GM18870 (cell line): ENCODE data around the gene SIAH1.
"Not testable (repeated sequence)": the region's sequence is repeated elsewhere in the genome, so short reads cannot be mapped to it uniquely, and the experiment has no call there.

ENCODE experiments used
- ATAC-seq: cut with Tn5 transposase; IDR thresholded peaks from one replicate; pipeline ENCODE4 v1.9.1; 2021; ENCODE audit warnings: moderate library complexity; ENCODE audit not compliant: unreplicated experiment

Gene SIAH1, protein sequence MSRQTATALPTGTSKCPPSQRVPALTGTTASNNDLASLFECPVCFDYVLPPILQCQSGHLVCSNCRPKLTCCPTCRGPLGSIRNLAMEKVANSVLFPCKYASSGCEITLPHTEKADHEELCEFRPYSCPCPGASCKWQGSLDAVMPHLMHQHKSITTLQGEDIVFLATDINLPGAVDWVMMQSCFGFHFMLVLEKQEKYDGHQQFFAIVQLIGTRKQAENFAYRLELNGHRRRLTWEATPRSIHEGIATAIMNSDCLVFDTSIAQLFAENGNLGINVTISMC

DNA sequence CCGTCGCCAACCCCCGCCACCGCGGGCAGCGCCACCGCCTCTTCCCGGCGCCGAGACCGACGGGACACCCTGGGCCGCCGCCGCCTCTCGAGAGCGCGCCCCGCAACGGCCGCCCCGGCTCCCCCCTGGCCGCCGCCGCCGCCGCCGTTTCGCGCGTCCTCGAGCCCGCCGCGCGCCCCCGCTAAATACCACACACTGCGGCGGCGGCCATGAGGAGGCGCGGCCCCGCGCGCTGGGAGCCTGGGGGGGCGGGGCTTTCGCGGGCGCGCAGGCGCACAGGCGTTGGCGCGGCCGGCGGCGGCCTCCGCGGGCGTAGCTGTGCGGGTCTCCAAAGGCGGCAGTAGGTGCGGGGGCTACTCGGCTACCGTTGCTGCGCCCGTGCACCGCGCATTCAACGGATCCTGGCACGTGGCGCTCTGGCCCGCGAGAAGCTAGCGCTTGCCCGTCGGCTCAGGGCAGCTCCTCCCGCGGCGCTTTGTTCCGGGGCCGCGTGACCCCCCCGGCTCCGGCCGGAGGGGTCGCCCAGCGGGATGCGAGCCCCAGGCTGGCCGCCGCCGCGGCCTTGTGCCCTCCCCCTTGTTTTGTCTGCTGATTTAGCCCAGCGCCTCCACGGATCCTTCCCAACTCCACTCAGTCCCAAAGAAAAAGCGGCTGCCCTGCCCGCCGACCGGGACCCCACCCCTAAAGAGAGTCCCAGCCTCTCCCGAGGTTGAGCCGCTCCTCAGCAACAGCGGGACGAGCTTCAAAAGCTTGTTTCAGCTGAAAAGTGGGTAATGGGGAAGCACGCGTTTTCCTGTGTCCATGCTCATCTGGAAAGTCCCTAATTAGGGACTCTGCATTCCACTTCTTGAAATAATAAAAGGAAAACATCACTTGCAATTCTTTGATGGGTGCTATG is at the start of gene SIAH1:
SIAH1 (minus strand) TSS at position 161 of the 898 bp plus-strand sequence. CDS start 22,985 bp downstream, outside the sequence.
- ATAC-seq = no peak

DNA sequence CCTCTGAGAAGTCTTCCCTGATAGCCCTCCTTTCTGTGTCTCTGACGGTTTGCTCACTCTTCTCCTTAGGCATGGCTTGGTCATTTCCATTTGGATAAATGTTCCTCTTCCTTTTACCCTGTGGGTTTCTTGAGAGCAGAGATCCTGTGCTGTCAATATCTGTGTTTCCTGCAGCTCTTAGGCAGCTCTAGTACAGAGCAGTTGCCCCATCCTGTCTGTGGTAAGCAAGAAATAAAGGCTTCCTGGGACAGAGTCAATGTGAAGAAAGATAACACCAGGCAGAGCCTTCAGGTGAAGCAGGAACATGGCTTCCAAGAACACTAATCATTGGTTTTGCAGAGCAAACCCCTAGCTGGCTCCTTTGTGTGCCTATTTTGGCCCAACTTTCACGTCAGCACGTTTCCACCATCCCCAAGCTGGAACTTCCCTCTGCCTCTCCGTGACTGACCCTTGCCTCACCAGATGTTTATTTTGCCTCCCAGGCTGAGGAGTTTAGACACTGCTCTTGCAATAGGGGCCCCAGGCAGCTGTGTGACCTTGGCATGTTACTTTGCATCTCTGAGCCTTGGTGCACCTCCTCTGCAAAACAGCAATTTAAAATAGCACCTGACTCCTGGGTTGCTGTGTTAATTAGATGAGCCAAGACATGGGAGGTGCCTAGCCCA is 49.6 kb upstream of the SIAH1 start:
- ATAC-seq = no peak

DNA sequence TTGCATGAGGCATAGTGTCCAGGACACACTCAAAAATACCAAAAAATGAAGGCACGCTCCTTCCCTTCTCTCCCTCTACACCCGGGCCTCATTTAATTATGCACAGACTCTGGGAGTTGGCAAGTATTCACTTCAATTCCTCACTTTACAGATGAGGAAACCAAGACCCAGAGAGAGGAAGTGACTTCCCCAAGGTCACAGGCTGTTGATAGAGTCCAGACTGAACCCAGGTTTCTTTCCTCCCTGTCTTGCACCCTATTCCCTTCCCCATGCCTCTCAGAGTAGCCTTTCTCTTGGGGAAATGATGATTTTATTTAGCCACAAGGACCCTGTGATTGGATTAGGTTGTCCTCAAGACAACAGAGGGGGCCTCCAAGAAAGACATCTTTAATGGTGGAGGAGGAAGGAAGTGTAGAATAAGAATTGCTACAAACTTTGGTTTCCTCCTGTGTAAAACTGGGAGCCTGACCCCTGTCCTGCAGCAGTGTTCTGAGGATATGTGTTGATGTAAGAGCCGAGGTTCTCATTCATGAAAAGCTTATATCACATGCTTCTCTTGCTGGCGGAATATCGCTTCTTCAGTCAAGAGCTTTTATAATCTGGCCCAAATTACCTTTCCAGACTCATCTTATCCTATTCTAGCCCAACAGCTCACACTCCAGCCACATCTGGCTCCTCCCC is 48.8 kb upstream of the SIAH1 start:
- ATAC-seq = no peak

DNA sequence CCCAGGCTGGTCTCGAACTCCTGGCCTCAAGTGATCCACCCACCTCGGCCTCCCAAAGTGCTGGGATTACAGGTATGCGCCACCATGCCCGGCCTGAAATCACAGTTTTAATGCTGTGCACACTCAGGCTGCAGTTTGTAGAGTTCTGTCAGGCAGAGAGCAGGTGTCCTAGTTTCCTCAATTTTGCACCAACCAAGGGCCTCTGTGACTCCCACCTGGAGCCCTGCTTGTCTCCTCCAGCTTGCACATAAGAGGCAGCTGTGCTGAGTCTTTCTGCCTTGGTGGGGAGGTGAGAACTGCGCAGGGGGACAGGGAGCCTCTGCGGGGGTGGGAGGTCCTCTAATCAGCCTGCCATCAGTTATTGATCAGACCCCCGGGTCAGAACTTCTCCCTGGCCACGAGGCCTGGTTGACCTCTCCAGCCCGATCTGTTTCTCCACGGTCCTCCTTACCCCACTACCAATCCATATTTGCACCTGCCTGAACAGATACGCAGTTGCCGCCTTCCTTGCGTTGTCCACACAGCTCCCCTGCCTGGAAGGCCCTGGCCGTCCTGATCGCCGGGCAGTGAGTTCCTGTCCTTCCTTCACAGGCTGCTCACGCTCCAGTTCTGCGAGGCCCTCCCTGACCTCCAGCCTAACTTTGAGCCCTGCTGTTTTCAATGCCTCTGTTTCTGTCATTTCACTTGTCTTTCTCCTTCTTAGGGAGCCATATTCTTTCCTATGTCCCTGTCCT is 48.1 kb upstream of the SIAH1 start:
- ATAC-seq = no peak

DNA sequence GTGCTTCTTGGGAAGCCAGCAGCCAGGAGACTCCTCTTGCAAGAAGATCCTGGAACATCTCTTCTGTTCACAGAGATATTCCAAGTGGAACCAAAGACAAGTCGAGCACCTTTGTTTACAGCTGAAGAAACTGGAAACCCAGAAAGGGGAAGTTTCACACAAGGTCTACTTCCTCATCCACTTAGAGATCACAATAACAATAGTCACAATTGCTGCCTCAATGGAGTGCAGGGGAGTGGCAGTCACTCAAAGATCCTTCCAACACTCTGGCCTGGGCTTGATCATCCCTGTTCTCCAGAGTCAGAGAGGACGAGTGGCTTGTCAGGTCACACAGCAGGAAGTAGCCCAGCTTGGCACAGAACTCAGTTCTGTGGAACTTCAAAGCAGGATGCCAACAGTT is 46.9 kb upstream of the SIAH1 start:
- ATAC-seq = peak; percentile 78

DNA sequence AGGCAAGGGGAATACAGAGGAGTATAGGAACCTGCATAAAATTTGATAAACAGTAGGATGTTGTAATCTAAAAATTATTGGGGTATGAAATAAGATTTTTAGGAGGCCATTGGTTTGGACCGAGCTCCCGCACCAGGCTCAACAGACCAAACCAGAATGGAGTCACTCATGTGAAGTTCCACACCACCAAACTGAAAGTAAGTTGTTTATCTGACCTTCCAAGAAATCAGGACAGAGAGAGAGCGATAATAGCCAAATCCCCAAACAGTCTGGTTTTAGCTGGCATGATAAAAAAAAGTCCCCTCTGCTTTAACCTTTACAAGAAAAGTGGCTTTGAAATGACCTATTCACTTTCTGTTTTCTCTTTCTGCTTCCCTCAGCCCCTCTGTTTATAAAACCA is 45.7 kb upstream of the SIAH1 start:
- no peak for ATAC-seq

DNA sequence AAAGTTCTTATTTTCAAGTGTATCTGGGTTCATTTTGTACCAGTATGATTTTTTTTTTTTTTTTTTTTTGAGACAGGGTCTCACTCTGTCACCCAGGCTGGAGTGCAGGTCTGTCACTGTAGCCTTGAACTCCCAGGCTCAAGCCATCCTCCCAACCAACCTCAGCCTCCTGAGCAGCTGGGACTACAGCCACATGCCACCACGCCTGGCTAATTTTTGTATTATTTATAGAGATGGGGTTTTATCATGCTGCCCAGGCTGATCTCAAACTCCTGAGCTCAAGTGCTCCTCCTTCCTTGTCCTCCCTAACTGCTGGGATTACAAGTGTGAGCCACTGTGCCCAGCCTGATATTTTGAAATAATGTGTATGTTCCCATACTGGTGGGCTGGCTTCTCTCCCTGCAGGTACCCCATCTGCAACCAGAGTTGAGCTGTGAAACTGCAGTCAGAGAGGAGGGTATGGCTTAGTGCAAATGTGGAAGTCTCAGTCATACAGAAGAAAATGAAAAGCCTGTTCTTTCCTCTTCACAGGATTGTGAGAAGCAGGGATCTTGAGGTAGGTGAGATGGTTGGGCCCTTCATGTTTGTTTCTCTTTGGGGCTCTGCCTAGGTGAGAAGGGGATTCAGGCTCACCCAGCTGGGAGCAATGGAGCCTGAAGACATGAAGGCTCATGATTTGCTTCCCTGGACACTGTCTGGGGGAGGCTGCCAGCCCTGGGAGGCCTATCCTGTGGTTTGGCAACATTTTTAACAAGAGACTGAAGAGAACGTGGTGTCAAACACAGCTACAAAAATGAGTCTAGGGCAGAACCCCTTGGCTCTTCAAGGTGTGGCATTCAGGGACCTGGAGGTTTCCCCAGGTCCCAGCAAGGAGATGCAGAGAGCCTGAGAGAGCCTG is 41.3 kb upstream of the SIAH1 start:
- ATAC-seq = no peak

DNA sequence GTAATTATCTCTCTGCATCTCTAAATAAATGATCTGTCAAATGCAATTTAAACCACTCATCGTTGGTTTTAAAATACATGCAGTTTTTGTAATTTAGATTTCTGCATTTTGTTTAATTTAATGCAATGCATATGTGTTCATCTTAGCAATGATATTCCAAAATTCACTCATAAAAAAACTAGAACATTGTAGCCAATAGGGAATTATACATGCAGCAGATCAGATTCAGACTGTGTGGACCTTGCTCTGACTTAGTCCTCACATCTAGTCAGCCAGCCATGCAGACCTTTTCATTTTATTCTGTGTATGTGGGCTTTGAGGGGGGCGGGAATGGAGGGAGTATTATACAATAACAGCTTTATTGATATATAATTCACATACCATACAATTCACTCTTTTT is 37.3 kb upstream of the SIAH1 start:
- ATAC-seq = no peak

DNA sequence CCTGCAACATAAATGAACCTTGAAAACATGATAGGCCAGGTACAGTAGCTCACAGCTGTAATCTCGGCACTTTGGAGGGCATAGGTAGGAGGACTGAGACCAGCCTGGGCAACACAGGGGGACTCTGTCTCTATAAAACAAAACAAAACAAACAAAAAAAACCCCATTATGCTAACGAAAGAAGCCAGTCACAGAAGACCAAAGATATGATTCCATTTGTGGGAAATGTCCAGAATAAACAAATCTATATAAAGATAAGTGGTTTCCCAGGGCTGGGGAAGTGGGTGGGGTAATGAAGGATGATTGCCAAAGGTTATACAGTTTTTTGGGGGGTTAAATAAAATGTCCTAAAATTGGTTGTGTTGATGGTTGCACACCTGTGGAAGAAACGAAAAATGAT is 36.5 kb upstream of the SIAH1 start:
- no peak for ATAC-seq

DNA sequence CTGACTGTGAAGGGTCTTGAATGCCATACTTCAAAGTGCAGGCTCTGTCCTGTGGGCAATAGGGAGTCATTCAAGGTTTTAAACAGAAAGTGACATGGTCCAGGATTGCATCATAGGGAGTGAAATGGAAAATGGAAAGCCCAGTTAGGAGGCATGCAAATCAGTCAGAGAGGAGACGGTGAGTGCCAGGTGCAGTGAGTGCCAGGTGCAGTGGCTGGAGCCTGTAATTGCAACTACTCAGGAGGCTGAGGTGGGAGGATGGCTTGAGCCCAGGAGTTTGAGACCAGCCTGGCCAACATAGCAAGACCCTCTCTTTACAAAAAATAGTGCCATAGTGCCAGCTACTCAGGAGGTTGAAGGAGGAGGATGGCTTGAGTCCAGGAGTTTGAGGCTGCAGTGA is 35.2 kb upstream of the SIAH1 start:
- ATAC-seq = no peak

DNA sequence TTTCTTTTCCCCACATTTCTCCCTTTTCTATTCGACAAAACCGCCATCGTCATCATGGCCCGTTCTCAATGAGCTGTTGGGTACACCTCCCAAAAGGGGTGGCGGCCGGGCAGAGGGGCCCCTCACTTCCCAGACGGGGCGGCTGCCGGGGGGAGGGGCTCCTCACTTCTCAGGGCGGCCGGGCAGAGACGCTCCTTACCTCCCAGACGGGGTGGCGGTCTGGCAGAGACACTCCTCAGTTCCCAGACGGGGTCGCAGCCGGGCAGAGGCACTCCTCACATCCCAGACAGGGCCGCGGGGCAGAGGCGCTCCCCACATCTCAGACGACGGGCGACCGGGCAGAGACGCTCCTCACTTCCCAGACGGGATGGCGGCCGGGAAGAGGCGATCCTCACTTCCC is 31.4 kb upstream of the SIAH1 start:
- ATAC-seq = not testable (repeated sequence)

DNA sequence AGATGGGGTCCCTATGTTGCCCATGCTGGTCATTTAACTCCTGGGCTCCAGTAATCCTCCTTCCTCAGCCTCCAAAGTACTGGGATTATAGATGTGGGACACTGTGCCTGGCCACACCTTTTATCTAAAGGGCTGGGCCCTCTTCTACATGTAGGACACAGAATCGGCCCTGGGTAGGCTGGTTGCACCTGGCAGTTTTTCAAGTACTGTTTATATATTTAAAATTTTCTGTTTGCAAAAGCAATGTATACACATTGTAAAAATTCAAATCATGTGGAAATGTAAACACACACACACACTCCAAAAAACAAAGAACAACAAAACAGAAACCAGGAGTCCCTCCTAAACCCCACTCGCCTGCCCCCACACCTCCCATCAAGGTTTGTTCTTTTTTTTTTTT is 28.1 kb upstream of the SIAH1 start:
- no peak for ATAC-seq

DNA sequence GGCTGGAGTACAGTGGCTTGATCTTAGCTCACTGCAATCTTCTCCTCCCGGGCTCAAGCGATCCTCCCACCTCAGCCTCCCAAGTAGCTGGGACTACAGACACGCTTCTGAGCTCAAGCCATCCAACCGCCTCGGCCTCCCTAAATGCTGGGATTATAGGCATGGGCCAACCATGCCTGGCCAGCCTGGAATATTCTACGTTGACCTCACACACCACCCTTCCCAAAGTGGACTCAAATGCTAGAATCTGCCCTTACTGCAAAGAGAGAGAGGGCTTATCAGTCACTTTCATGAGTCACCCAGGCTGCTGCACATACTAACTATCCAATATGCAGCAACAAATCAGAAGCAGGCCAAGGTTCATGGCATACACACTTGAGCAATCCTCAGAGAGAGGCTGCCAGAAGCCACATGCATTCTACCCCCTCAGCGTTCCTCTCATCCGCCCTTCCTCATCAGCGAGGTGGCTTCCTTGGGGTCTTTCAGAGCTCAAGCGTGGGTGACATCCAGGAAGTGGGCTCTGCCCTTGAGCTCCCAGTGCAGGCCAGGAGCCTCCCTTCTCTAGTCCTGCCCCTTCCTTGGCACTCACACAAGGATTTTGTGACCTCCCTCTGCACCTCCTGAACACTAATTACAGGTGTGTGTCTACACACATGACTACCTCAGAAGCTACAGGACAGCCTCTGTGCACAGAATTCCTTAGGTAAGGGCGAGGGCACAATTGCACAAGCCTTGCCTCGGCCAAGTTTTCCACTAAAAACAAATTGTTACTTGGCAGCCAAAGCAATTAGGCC is 24.8 kb upstream of the SIAH1 start:
- ATAC-seq = no peak

DNA sequence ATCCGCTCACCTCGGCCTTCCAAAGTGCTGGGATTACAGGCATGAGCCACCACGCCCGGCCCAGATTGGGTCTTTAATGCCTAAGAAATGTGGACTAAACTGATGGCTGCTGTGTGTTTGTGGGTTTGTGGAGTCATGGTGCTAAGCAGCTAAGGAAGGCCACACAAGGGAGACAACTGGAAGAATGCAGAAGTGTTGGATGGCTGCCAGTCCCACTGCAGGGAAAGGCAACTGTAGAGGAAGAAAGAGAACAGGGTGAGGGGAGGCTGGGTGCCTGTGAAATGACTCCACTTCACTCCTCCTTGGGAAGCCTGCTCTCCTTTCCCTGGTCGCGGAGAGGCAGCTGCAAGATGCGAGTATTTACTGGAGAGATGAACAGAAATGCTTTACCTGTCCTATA is 23.5 kb upstream of the SIAH1 start:
- ATAC-seq = no peak

DNA sequence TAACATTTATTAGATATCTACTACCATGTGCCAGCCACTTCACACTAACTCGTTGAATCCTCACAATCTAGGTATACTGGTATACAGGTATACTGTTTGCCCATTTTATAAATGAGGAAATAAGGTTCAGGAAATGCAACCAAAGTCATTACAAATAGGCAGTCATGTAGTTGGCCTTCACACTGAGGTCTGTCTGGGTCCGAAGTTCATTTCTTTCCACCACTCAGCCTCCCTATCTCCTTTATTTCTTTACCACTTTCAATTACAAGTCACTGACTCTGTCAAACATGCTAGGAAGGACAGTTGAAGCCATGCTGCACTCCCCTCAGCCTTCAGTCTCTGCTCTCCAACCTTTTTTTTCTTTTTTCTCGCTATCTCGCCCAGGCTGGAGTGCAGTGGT is 20.7 kb upstream of the SIAH1 start:
- no peak for ATAC-seq

DNA sequence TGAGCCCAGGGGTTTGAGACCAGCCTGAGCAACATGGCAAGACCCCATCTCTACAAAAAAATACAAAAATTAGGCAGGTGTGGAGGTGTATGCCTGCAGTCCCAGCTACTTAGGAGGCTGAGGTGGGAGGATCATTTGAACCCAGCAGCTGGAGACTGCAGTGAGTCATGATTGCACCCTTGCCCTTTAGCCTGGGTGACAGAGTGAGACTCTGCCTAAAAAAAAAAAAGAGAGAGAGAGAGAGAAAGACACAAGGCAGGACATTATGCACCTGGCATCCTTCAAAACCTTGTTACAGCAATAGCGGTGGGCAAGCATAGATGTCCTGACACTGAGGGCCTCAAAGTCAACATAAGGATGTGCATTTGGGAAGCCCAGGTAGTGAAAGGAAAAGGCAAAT is 19.9 kb upstream of the SIAH1 start:
- ATAC-seq = no peak

DNA sequence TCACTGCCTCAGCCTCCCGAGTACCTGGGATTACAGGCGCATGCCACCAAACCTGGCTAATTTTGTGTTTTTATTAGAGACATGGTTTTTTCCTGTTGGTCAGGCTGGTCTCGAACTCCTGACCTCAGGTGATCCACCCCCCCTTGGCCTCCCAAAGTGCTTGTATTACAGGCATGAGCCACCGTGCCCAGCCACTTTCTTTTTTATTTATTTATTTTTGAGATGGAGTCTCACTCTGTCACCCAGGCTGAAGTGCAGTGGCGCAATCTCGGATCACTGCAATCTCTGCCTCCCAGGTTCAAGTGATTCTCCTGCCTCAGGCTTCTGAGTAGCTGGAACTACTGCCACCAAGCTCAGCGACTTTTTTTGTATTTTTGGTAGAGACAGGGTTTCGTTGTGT is 17.3 kb upstream of the SIAH1 start:
- ATAC-seq = not testable (repeated sequence)

DNA sequence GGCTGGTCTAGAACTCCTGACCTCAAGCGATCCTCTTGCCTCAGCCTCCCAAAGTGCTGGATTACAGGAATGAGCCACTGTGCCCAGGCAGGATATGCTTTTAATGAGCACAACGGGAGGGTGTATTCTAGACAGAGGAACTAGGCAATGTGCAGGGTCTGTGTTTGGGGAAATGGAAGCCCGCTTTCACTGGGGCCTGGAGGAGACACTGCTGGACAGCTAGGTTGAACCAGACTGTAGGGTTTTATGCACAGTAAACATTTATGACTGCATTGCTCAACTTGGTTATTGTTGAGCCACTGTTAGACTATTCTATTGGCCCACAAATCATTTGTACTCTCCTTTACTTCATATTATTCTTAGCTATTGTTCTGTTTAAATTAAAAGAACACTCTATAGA is 10.2 kb upstream of the SIAH1 start:
- ATAC-seq = no peak

DNA sequence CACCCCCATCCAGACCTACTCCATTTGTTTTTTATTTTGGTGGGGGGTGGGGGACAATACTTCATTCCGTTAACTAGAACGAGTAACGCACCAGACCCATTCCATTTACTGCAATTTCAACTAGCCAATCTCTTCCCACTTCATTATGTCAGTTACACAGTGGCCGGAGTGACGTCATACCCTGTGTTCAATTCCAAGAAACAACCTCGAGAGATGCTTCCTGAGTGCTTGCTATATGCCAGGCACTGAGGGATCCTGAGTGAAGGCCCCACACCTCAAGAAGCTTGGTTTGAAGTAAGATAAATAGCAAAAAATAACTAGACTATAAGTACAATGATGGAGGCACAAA is 9.1 kb upstream of the SIAH1 start:
- no peak for ATAC-seq
